HG02938 (cell line): ENCODE results near the gene LRMDA.

ENCODE experiments used
- ATAC-seq: cut with Tn5 transposase; IDR thresholded peaks from one replicate; pipeline ENCODE4 v1.9.1; 2021; ENCODE audit warnings: mild to moderate bottlenecking, moderate library complexity; ENCODE audit not compliant: unreplicated experiment

Gene LRMDA

DNA sequence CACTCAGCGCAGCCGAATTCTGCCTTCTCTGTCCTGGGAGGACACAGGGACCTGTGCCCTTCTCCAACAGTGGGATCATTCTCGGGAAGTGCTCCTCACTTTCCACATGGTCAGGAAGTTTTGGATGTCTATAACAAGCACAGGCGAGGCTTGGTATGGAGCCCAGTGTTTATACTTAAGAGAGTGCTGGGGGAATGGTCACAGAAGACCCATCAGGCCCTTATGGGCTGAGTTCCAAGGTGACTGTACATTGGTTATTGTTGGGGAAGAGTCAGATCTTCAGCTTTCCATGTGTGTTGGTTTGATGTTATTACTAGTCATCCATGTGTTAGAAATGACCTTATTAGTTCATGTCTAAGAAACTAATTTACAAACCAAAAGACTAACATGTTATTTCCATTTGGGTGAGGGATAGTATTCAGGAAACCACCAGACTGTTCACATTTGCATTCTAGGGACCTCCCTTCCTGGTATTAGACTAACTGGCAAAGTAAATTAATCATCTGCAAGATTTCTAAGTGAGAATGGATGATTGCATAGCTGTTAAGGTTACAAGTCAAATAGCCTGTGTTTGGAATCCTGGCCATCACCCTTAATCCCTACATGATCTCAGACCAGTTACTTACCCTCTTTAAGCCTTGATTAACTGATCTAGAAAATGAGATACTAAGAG is 834.2 kb downstream of the LRMDA start:
- no peak for ATAC-seq

- ATAC-seq = no peak
Observed at GRCh38 chr10:76268530-76268929, 837.1 kb downstream of the LRMDA start.

GRCh38 chr10:76268954-76269353 is 837.5 kb downstream of the LRMDA start:
- ATAC-seq = no peak

- ATAC-seq = no peak
Observed at GRCh38 chr10:76270464-76270863, 839.0 kb downstream of the LRMDA start.

- ATAC-seq = no peak
Observed at GRCh38 chr10:76274933-76275332, 843.5 kb downstream of the LRMDA start.

DNA sequence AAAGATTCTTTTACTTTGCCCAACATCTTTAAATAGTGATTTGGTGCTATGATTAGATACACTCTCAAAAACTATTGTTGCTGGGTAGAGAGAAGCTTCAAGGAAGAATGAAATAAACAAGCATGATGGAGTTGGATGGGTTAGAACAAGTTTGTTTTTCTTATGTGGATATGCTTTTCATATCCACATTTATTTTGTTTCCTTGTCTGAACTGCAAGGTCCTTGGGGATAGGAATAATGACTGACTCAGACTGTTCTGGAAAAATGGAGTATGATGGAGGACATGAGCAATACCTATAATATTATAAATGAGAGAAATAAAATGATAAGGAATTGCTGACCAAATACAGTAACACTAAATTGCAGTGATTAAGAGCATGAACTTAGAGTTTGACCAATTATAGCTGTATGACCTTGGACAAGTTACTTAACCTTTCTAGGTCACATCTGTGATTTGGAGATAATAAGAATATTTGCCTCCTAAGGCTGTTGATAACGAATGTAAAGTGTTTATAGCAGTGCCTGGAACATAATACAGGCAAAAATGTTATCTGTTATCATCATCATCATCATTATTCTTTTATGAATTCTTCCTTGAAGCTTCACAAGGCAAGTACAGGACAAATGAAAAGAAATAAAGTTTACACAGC is 847.5 kb downstream of the LRMDA start:
- no peak for ATAC-seq

DNA sequence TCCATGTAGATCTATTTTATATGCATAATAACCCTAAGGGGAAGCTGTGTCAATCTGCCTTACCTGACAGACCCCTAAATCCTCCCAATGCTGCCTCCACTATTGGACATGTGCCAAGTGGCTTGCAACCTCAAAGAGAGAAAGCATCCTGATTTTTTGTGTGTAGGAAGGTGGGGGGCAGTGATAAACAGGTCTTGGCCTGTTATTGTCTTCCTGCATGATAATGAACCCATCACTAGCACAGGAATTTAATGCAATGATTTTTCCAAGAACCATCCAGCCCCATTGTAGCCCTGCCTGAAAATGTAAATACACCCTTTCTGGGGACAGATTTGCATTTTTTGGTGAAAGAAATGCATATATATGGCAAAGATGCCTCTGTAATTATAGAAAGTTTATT is 850.2 kb downstream of the LRMDA start:
- no peak for ATAC-seq

DNA sequence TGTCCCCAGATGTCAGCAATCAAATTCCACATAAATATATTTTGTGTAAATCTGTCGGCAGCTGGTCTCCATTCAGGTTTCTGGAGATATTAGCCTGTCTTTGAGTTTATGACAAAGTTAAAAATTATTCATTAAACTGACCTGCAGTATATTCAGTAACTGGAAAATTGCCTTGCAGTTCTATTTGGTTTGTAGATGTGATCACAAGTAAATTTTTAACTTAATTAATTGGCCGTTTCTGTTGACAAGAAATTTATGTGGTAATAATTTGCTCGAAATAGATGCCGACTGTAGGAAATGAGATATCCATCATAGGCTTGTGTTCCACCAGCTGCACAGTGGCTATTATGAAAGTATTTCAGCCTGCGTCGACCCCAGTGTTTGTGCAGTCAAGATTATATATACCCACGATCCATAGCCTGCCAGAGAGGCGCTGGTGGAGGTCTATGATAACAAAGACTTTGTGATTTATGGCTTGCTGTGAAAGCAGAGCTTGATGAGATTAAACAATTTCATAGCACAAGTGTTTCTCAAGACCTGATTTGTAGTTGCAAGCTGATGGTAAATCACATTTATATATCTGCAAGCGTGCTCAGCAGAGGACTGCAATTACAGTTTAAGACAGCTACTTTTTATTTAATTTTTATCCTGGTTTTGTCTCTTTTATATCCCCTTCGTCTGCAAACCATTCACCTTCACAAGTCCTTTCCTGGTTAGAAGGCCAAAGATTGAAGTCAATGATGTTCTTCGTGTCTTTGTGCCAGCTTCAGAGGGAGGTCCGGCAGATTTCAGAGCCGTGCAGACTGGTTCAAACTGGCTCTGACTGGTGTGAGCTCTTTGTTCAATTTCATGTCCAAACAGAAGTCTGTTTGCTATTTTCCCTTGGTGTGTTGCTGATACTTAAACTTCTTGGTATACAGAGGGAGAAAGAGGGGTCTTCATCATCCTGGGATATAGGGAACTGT is 850.9 kb downstream of the LRMDA start:
- ATAC-seq = no peak

DNA sequence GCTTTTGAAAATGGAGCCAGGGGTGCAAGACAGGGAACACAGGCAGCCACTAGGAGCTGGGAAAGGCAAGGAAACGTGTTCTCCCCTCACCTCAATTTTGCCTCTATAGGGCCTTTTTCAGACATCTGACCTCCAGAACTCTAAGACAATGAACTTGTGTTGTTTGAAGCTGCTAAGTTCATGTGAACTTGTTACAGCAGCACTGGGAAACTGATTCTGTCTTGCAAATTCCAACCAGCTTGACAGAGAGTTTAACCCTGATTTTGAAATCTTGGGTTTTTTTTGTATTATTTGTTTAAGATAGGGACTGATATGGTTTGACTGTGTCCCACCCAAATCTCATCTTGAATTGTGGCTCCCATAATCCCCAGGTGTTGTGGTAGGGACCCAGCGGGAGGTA is 852.9 kb downstream of the LRMDA start:
- ATAC-seq = no peak

DNA sequence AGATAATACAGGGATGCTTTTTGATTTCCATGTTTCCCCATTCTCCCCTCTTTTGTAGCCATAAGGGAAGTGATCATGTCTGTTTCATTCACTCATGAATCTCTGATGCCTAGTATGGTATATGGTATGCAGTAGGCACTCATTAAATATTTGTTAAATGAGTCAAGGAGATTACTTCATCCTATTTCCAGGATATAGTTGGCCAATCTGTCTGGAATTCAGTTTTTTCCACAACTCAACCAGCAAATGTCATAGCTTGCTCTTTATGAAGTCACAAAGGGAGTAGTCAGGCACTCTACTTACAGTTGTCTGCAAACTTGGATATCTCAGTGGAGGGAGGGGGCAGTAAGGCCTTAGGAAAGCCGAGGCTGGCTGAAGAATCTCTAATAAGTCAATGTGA is 853.6 kb downstream of the LRMDA start:
- no peak for ATAC-seq

DNA sequence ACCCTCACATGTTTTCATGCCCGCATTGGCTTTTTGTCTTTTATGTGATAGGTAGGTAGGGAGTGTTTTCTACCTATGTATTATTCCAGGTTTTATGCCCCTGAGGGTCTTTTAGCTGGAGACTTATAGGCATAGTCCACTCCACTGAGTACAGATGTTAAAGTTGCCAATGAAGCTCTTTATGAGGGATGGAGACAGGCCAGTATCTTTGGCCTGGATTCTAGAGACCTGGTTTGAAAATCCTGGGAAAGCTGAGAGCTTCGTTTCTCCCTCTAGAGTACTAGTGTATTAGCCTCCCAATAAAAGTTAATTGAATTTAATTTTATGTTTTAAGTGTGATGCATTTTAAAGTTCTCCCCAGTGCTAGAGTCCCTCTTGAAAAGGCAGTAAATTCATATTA is 854.1 kb downstream of the LRMDA start:
- ATAC-seq = no peak

- no peak for ATAC-seq
Observed at GRCh38 chr10:76286536-76286935, 855.1 kb downstream of the LRMDA start.

GRCh38 chr10:76287856-76288255 is 856.4 kb downstream of the LRMDA start:
- no peak for ATAC-seq

DNA sequence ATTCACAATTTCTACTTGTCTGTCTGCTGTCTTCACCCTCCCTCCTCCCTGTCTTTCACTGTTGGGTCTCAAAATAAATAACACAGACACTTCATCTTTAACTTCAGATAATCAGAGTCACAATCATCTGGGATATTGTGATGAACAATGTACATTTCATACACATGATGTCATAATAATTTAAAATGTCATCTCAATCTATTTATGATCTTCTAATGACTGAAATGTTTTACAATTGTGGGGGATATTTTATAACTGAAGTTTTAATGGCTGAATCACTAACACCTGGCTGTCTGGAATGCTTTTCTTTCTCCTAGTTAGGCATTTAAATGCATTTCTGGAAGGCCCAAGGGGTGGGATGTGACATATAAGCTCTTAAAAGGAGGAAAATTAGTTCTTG is 859.8 kb downstream of the LRMDA start:
- ATAC-seq = no peak

DNA sequence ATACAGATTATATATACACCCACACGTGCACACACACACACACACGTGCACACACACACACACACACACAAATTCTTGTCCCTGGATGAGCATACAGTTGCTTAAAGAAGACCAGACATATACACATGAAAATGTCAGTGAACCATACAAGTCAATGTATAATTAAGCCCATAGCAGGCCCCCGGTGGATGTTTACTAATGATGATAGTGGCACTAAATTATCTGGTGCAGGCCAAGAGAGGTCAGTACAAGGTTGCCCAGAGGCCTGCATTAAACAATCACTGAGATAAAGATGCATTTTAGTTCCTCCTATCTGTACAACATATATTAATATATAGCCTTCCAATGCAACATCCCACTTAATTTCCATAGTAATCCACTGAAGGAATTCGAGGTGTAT is 860.5 kb downstream of the LRMDA start:
- ATAC-seq = no peak

- no peak for ATAC-seq
Observed at GRCh38 chr10:76296957-76297356, 865.5 kb downstream of the LRMDA start.

DNA sequence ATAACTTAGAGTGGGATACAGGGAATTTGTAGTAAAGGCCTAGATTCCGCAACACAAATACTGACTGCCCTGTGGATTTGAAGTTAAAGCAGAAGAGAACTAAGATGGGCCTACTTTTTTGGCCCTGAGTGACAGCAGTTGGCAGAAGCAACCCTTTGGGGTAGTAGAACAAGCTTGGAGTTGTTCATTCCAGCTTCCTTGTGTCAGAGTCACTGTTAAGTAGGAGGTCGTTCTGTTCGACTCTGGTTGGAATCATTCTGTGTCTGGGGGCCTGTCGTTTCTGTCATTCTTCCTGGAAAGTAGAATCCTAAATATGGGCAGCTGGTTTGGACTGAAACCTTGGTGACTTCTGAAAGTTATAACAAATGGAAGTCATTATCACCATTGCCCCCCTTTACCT is 865.9 kb downstream of the LRMDA start:
- ATAC-seq = no peak

DNA sequence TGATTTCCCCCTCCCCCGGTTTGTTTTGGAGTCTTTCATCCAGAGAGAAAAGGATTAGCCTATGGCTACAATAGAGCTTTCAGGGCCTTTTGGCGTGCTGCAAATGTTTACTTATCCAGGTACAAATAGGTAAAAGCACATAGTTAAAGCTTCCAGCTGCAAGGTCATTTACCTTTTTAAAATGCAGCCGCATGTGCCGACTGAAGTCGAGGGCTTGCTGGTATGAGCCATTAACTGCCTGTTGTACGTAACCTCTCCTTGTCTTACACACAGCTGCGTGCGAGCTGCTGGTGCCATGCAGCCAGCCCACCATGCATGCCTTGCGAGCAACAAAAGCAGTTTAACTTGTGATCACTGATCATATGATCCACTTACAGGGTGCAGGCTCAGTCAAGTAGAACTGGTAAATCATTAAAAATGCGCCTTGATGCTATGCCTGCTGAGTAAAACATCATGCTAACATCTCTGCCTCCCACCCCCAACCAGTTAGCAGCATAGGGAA is 866.4 kb downstream of the LRMDA start:
- ATAC-seq = no peak

GRCh38 chr10:76298329-76298728 is 866.9 kb downstream of the LRMDA start:
- ATAC-seq = no peak

DNA sequence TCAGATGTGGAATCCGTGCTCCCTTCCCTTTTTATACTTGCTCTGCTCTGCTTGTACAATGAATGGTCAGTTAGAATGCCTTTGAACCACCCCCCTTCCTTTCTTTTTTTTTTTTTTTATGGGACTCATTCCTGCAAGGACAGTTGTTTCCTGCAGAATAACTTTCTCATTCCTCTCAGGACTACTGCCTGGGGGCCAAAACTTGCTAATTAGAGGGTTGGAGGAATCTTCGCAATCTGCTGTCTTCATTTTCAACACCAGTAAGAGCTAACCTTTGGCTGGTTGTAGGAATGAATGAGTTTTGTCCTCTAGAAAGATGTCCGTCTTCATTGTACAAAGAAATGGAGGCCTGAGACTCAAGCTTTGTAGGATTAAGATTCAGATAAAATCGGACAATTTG is 868.1 kb downstream of the LRMDA start:
- no peak for ATAC-seq

DNA sequence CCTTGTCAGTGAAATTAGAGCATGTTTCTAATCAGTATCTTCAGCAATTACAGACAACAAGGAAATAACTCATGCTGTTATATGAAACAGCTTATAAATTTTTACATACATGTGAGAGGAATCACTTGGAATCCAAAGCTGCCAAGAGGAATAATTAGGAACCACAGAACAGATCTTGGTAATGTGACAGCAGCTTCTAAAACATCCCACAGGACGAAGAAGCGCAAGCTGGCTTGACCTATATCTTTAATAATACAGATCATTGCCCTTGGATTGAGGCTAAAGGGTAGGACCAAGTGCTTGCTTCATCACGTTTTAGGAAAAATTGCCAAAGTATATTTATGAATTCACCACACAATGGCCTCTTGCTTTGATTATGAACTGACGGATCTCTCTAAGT is 869.8 kb downstream of the LRMDA start:
- ATAC-seq = no peak

DNA sequence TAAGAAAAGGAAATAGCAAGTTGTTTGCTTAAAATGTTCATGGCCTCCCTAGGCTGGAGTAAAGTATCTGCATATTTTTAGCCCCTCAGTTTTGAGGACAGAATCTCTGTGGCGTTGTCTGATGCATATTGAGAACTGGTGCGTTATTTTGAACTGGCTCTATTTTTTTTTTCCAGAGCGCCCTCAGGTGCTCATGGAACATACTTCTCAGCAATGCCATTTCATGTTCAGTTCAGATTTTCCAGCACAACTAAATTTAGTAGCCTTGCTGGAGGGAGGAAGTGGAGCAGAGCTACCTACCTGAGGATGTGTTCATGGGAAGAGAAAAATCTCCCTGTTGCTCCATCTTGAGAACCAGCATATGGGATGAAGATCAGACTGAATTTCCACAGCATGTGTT is 870.5 kb downstream of the LRMDA start:
- no peak for ATAC-seq
